Measurements from ENCODE around the gene MUC13. TPM values are rescaled to one million over a fixed set of nuclear protein-coding genes. Genes with fewer than 3 reads are reported as not detected.
"Not testable (repeated sequence)": the region's sequence is repeated elsewhere in the genome, so short reads cannot be mapped to it uniquely, and the experiment has no call there.

MUC13 gene, protein sequence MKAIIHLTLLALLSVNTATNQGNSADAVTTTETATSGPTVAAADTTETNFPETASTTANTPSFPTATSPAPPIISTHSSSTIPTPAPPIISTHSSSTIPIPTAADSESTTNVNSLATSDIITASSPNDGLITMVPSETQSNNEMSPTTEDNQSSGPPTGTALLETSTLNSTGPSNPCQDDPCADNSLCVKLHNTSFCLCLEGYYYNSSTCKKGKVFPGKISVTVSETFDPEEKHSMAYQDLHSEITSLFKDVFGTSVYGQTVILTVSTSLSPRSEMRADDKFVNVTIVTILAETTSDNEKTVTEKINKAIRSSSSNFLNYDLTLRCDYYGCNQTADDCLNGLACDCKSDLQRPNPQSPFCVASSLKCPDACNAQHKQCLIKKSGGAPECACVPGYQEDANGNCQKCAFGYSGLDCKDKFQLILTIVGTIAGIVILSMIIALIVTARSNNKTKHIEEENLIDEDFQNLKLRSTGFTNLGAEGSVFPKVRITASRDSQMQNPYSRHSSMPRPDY
- total RNA-seq = under 1 TPM in 1 of 2 donors, not detected in 1; 0.10 TPM
- long read RNA-seq, donor 1 = 0 reads
- long read RNA-seq, donor 2 = 0 reads

DNA sequence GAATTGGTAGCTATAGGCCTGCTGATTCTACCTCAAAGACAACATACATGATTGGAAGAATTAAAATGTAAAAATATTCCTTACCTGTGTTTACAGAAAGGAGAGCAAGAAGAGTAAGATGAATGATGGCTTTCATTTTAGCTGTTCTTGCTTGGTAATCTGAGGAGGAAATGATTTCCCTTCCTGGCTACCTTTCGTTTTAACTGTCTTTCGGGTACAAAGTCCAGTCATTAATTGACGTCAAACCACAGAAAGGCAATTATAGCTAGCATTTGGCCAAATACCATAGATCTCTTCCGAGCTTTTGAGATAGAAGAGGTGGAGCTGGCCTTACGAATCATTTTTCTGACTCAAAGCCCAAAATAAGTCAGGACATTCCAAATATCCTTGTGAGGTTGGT is at the start of gene MUC13:
Gene MUC13, minus strand, starts transcription at position 175 of the 400 bp plus-strand sequence. Its CDS starts 39 bp downstream, at position 136.
- intact Hi-C loops (cut with DNase I) = loop anchor here in 1 of 2 donors (10.0 kb wide), 1 partner anchor 230 kb away; no protein-coding TSS in a partner anchor
- DNase-seq (ENCODE audit: low spot score) = no peak

DNA sequence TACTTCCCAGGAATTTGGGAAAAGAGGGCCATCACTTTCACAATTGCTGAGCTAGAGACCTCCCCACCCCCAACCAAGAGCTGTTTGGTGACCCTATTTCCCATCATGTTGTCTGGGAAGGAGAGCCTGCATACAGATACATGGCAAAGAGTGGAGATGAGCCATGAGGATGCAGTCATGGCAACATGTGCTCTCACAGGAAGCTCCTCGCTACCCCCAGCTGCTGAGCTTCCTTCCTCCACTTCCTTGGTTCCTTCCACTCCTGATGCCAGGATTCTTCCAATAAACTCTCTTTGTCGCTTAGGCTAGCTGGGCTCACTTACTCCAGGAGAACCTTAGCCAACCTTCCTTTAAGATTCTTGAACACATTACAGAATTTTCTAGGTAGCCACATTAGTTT is 48.3 kb upstream of the MUC13 start:
- no peak for DNase-seq (ENCODE audit: low spot score)
- intact Hi-C loops (cut with DNase I) = no loop called here

DNA sequence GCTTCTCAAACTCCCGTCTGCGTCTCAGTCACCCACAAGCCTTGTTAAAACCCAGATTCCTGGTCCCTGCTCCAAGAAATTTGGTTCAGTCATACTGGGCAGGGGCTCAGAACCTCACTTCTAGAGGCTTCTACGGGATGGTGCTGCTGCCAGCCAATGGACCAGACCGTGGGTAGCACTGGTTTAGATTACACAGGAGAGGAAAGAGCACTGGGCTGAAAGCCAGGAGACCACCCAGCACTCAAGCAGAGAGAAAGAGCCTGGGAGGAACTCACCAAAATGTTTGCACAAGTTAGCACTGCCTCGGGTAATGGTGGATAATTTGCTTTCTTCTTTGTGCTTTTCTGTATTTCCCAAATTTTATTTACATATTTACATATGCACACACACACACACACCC is 46.9 kb upstream of the MUC13 start:
- no peak for DNase-seq (ENCODE audit: low spot score)
- intact Hi-C loops (cut with DNase I) = no loop called here

DNA sequence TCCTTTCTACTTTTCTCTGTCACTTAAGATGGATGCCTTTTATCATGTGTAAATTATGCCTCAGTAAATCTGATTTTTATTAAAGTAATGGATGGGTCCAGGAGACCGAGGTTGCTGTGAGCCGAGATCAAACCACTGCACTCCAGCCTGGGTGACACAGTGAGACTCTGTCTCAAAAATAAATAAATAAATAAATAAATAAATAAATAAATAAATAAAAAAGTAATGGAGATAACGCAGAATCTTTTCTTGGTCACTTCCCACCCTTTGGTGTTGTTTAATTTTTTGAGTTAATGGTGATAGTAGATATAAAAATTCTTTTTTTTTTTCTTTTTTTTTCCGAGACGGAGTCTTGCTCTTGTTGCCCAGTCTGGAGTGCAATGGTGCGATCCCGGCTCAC is 44.1 kb upstream of the MUC13 start:
- DNase-seq (ENCODE audit: low spot score) = no peak
- intact Hi-C loops (cut with DNase I) = no loop called here

DNA sequence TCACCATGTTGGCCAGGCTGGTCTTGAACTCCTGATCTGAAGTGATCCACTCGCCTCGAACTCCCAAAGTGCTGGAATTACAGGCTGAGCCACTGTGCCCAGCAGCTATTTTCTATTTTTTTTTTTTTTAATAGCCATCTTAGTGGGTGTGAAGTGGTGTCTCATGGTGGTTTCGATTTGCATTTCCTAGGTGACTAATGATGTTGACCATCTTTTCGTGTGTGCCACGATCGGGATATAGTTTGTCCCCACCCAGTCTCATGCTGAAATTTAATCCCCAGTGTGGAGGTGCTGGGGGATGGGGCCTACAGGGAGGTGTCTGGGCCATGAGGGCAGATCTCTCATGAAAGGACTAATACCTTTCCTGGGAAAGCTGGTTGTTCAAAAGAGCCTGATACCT is 41.8 kb upstream of the MUC13 start:
- intact Hi-C loops (cut with DNase I) = no loop called here
- no peak for DNase-seq (ENCODE audit: low spot score)

DNA sequence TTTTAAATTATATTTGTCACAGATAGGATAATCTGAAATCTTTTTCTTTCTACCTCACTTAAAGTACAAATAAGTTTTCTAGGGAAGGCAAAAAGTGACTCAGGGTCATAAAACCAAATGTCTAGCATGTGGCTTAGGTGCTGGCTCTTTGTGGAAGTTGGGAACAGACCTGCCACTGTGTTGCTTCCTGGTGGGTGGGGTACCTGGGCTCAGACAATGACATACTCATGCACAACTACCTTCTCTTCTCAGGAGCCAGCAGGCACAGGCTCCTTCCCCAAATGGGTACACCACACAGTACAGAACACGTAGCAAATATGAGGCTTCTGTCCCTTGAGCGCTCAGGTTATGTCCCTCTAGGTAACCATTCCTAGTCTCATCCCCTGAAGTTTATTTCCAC is 40.1 kb upstream of the MUC13 start:
- no peak for DNase-seq (ENCODE audit: low spot score)
- intact Hi-C loops (cut with DNase I) = no loop called here

DNA sequence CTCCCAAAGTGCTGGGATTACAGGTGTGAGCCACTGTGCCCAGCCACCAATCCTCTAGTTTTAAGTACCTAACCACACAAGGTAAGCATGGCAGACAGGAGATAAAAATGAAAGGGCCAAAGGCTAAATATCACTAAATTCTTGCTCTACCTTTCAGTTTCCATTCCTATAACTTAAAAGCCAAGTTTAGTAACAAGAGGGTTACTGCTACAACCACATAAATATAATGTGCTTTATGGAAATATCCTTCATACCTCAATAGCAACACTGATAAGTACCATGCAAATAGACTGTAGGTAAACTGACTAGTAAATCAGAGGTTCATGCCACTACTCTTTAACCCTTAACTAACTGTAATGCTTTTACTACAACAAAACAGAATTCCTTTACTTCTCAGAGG is 38.7 kb upstream of the MUC13 start:
- no peak for DNase-seq (ENCODE audit: low spot score)
- intact Hi-C loops (cut with DNase I) = no loop called here

DNA sequence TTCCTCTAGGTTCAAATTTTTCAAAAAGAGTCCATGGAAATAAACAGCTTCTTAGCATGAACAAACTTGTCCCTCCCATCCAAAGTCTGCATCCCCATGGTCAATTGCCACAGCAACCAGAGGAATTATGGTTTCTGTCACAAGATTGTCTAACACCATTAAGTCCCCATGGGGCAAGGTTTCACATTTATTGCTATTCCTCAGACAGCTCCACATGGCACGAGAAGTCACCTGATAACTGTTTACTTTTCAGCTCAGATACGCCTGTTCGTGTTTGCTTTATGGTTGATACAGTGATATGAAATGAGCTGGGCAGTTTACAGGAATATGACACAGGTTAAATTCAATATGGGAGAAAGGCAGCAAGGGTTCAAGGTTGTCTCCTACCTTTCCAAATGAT is 37.9 kb upstream of the MUC13 start:
- intact Hi-C loops (cut with DNase I) = no loop called here

DNA sequence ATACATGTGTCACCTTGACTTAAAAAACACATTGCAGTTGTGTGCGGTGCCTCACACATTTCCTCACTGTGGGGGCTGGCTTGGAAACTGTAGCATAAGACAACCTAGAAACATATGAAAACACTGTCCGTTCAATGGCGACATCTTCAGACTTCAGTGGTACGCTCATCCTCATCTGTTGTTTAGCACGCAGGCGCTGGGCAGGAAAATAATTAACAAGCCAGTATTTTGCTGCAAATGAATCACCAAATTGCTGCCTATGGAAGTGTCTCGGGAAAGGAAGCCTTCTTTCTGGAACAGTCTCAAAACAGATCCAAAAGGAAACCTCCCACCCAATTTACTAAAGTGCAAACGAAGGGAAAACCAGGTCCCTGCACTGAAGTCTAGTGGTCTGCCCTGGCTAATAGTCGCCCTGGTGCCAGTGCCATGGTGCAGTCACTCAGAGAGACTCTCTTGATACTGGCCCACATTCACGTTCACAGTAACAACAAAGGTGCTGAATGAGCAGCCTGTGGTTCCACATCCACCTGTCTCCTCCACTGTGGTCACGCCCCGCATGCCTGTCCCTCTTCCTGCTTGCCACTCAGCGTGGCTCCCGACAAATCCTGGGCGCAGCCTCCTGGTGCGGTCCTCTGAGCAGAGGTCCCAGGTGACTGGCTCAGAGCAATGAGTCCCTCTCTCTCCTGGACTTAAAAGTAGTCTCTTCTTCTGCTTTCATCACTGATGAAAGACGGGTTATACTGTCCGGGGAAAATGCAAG is 35.6 kb upstream of the MUC13 start:
- DNase-seq (ENCODE audit: low spot score) = no peak
- intact Hi-C loops (cut with DNase I) = no loop called here

More for the DNA sequence above, 37.9 kb upstream of the MUC13 start:
- DNase-seq (ENCODE audit: low spot score) = no peak

DNA sequence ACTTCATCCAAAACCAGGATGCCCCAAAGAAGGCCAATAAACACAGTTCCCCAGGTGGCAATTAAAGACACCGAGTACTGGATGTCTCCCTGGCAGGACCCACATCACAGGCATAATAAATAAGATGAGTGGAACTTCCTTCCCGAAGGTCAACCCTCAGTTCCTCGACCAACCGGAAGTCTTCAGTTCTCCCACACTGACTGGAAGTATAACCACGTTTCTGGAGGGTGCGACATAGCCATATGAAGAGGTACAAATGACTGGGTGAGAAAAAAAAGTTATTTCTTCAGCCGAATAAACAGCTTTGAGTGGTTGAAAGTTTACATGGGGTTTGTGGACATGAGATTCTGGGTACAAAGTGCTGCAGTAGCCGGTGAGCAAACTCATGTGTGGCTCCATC is 34.6 kb upstream of the MUC13 start:
- DNase-seq (ENCODE audit: low spot score) = no peak
- intact Hi-C loops (cut with DNase I) = no loop called here

DNA sequence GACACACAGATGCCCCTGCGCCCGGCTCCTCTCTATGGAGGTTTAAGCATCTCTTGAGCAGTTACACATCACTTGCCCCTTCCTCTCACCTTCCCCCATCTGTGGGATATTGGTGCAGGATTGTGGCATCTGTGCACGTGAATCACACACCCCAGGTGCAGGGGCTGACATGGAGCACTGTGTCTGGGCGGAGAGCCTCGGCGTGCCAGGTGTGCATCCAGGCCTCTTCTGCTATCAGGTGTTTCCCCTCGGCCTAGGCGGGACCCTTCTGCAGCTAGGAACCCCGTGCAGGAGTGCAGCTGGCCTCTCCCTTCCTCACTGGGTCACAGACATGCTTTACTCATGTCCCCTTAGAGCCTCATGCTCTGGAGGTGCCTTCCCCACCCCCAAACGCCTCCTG is 33.4 kb upstream of the MUC13 start:
- intact Hi-C loops (cut with DNase I) = no loop called here
- no peak for DNase-seq (ENCODE audit: low spot score)

DNA sequence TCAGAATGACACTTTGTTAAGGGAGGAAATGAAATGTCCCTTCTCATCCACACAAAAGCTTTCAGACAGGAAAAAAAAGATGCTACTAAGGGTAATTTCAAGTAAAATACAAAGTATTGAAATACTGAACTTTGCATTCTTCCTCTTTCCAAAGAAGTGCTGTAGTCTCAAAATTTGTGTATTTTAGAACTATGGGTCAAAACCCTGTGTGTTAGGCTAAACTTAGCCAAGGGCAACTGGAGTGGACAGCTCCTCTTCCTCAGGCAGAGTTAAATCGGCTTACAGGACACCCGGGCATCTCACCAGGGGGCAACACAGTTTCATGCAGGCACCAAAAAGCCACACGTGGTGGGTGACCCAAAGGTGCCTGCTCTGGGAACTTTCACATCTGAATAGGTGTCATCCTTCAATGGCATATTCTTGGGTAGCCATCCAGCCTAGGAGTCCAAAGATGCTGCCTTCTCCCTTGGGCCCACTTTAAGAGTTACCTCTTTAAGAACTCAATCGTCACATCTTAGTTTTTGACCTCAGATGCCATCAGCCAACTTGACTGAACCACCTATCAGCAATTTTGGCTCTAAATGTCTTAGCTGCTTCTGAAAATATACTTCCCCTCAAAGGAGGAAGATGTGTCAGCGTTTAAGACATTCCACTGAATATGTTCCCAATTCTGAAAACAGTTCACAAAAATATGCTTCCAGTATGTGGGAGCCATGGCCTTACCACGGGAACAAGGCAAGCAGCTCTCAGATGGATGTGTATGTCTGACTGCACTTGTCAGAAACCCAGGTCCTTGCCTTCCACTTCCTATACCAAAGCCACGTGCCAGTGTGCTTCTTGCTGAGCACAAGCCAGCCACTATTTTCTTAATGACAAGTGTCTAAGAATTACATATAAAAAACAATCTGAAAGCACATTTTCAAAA is 32.2 kb upstream of the MUC13 start:
- intact Hi-C loops (cut with DNase I) = no loop called here
- no peak for DNase-seq (ENCODE audit: low spot score)

DNA sequence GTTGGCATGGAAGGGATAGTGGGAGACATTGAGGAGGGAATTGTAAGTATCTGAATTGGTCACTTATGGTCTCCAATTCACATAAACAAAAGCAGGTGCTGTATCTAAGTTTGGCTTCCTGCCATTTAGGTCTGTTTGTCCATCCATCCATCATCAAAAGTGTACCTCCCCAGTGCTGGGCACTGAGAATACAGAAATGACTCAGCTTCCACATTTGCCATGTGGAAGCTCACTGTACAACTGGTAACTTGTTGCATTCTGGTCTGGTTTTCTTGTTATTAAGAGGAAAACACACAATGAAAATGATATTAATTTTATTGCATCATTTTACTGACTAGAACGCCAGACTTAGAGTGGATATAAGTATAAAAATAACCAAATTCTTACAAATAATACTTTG is 30.9 kb upstream of the MUC13 start:
- intact Hi-C loops (cut with DNase I) = no loop called here
- no peak for DNase-seq (ENCODE audit: low spot score)

DNA sequence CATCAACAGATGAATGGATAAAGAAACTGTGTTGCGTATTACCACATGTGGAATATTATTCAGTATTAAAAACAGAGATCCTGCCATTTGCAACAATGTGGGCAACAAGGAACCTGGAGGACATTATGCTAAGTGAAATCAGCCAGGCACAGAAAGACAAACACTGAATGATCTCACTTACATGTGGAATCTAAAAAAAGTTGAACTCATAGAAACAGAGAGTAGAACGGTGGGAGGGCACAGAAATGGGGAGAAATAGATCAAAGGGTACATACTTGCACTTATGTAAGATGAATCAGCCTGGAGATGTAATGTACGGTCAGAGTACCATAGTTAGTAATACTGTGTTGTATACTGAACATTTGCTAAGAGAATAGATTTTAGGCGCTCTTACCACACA is 29.8 kb upstream of the MUC13 start:
- DNase-seq (ENCODE audit: low spot score) = no peak
- intact Hi-C loops (cut with DNase I) = no loop called here

DNA sequence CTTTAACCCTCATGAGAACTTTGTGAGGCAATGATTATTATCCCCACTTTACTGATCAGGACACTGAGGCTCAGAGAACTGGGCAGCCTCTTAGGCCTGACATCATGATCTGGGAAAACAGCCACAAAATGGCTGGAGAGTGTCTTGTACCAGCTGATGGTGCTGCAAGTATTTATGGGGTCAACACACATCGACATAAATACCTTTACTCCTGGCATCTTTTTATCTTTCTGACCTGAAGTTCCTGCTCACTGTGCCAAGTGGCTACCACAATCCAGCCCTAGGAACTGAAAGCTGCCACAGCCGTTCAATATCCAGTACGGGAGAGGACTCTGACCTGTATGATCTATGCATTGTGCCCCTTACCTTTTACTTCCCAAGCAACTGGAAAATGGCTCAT is 29.2 kb upstream of the MUC13 start:
- intact Hi-C loops (cut with DNase I) = no loop called here
- no peak for DNase-seq (ENCODE audit: low spot score)

DNA sequence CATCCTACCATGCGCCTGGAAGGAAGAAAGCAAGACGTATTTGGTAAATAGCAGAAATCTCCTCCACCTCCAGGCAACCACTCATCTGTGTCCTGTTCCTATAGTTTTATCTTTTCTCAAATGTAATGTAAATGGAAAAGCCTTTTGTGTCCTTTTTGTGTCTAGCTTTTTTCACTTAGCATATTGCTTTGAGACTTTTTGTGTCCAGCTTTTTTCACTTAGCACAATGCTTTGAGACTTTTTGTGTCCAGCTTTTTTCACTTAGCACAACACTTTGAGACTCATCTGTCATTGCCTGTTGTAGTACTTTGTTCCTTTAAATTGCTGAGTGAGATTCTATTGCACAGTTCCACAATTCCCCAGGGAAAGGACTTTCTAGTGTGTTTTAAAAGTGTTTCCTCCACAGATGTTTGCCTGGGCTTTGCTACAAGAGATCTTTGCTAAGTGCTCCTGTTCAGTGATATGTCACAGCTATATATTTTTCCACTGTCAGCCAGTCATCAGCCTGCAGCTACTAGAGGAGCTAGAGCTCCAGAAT is 27.9 kb upstream of the MUC13 start:
- intact Hi-C loops (cut with DNase I) = no loop called here
- DNase-seq (ENCODE audit: low spot score) = no peak

DNA sequence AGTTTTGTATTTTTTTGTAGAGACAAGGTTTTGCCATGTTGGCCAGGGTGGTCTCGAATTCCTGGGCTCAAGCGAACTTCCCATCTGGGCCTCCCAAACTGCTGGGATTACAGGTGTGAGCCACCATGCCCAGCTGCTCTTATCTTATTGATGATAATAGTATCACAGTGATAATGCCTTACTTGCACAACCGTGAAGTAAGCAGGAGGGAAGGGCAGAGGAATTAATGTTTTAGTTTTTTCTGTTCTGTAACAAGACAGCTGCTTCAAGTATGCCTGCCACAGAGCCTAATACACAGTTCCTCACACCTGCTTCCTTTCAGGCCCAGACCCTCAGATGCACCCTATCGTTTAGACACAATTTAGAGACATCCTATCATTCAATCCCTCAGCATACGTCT is 26.1 kb upstream of the MUC13 start:
- intact Hi-C loops (cut with DNase I) = no loop called here
- no peak for DNase-seq (ENCODE audit: low spot score)

DNA sequence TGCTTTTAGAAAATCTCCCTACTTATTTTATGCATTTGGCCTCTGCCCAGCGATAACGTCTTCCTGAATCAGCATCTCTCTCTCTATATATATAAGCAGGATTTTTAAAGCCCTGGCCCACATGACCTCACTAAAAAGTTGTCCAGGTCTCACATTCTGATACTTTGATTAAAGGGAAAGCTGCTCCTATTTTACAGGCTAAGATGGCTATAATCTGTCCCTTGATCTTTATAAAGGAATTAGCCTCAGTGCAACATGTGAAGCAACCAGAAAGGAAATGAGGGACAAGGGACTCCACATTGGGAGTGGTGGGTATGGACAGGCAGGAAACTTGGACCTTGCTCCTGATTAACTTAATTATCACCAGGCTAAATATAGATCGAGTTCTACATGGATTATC is 25.6 kb upstream of the MUC13 start:
- intact Hi-C loops (cut with DNase I) = no loop called here
- DNase-seq (ENCODE audit: low spot score) = no peak

DNA sequence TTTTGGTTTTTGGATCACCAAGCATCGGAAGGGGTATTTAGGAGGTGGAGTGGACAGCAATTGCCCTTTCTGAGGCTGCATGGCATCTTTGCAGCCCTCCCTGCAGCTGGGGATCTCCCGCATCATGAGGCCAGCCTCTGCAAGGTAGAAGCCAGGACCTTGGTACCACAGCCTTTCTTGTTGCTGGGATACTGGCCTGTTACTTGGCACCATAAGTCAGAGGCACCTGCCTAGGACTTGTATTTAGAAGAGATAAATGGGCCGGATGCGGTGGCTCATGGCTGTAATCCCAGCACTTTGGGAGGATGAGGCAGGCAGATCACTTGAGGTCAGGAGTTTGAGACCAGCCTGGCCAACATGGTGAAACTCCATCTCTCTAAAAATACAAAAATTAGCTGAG is 23.4 kb upstream of the MUC13 start:
- DNase-seq (ENCODE audit: low spot score); intact Hi-C loops (cut with DNase I): not testable (repeated sequence)

All from posterior vena cava (tissue), 2 donors.